ENCODE measurements around the gene RUNX1.
A peak's percentile ranks its signal among the peaks of the same experiment; 100 is the strongest.

The RUNX1 gene

DNA sequence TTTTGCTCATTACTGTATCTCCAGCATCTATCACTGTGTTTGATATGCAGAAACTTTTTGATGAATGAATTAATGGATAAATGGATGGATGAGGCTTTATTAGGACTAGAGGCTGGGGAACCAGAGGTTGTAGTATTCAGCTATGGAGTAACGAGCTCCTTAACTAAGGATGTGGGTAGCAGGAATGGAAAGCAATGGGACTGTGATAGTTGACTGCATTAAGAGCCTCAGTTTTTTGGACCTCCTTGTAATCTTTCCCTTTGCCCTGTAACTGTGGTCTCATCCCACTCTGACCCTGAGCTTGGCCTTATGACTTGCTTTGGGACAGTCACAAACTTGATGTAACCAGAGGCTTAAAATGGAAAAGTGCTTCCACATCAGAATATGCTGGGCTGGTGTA is 9.0 kb upstream of the RUNX1 start:
- no peak for DNase-seq

DNA sequence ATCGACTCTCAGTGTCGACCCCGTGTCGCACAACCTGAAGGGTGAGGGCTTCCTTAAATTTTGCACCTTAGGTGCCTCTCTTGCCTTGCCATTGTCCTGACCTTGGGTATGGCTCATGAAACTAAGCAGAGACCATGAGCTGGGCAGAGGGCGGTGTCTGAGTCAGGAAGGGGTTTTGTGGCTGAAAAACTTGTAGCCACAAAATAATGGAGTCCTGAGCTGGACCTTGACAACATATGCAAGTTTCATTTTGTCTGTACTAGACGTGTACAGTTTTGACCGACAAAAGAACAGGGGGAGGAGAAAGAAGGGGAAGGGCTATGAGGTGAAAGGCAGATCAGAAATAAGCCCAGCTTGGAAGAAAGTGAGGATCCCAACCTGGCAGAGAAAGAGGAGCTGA is 8.3 kb upstream of the RUNX1 start:
- DNase-seq = no peak

DNA sequence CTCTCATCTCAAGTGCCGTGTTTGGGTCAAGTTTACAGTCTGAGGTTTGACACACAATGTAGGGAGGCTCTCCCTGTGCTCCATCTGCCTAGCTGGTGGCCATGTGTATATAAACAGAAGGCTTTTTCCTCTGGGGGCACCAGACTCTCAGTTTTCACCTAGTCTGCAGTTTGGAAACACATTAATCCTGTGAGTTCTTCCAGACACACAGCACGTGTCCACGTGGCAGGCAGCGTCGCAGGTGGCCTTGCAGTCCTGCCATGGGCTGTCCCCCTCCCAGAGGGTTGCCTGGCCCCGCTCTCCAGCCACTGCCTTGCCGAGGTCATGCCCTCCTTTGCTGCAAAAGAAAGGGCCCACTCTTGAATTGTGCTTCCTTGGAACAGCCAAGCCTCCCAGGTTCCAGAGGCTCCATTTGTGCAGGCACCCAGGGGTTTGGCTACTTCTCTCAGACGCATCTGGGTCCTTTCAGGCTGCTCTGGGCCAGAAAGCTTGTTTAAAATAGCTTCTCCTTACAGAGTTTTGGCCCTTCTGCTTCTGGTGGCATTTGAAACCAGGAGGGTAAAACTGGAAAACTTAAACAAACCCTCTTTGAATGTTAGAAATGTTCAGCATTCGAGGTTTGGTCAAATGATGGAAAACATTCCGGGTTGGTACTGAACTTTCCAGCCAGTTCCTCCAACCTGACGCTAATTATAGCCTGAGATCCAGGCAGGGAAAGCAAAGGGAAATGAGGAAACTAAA is 4.4 kb upstream of the RUNX1 start:
- DNase-seq = no peak

DNA sequence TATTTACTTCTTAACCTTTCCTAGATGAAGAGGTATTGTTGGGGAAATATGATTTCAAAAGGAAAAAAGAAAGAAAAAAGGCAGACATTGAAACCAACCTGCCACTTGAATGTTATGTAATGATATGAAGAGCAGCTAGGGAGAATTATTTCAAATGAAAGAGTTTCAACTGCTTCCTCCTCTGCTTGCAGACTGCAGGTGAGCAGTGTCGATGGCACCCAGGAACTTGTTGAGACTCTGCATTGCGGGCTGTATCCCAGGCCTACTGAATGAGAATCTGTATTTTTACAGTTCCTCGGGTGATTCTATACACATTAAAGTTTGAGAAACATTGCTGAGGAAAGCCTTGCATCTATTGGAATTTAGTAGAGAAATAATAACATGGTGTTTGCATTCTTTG is 3.7 kb upstream of the RUNX1 start:
- no peak for DNase-seq

DNA sequence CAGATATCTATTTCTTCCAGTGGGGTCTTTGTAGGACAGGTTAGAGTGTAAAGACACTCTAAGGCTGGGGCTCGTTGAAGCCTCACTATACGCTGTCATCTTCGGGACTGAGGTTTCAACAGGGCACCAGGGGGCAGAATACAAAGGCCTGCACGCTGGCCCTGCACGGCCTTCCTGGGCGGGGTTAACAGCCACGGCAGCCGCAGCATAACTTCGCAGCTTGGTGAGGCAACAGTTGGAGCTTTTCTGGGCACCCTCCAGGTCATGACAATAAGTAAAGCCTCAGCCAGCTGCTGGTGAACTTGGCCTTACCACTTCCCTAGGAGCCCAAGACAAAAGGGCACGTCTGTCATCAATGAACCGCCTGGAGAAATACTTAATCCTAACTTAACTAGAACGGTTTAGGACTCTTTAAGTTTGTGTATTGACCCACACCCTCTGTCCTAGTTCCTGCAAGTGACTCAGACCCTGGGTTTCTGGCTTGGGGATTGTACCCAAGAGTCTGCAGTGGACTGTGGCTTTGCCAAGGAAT is 2.3 kb upstream of the RUNX1 start:
- DNase-seq = peak; percentile 97 to 98

DNA sequence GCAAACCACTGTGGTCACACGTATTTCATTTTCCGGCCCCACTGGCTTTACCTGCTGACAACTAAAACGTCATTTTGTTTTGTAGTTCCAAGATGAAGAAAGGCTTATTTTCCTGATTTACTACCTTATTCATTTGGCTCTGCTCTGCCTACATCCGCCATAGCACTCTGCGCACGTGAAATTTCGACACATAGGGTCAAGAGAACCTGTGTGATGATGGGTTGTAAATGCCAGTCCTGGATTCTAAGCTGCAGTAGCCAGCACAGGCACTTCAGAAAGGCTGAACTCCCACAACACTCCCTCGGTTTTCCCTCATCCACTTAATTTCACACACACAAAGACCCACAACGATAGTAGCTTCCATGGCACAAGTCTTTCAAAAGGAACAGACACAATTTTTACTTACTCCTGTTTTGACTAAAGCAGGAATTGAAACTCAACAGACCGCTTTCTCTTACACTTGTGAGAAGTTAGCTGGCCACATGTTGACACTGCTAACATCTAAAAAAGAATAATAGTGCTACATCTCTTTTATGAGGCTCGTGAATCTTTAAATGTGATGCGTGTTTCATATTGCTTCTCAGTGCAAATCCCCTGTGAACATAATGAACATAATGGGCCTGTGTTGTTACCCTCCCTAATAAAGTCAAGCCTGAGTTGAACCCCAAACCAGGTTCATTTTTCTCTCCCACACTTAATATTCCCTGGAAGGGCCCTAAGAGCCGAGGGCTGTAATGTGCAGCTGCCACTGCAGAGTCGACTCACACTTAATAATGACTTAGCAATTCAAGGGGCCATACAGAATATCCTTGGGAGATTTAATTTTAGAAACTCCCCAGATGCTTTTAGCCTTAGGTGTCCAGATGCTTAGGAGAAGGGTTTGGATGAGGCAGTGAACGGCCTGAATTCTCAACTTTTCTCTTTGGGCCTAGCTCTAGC is 1.5 kb upstream of the RUNX1 start:
- DNase-seq = no peak

DNA sequence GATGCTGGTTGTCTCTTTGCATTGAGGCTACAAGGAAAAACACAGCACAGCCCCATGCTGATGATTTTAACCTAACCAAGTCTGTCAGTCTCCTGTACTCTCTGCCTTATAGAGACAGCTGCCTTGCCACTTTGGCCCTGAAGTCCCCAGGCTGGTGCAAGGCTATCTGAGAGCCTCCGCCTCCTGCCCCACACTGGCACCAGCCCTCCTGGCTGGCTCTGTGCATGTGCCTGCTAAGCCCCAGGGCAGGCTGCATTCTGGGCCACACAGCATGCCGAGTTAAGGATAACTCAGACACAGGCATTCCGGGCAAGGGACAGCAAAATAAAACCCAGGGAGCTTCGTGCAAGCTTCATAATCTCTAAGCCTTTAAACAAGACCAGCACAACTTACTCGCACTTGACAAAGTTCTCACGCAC is 910 bp downstream of the RUNX1 start:
- no peak for DNase-seq

DNA sequence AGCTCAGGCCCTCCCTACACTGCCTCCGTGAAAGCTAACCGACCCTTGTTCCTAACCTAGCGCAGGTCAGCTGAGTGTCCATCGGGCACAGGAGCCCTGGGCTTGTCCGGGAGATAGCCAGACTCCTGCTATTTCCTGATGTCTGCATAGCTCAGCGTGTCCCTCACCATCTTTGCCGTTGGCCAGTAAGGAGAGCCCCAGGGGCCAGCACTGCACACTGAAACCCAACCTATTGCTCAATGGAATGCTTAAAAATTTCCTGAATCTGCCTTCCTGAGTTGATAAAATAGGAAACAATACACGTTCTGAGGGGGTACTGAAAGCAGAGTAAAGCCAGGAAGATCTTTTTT is 2.2 kb downstream of the RUNX1 start:
- peak in 1 of 2 experiments; percentile 93 for DNase-seq

DNA sequence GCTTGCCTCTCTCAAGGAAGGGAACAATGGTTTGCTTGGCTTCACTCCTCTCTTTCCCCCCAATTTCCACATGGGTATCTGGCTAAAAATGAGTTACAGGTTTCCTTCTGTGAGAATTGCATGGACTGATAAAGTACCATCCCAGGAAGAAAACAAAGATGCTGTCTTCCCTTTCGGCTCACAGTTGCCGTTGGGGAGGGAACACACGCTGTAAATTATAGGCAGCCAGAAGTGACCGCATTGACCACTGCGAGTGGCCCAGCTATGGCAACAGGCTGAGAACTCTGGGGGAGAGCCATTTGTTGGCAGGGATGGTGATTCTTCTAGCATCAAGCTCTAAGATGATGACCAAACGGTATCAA is 2.9 kb downstream of the RUNX1 start:
- peak; percentile 50 to 61 for DNase-seq

DNA sequence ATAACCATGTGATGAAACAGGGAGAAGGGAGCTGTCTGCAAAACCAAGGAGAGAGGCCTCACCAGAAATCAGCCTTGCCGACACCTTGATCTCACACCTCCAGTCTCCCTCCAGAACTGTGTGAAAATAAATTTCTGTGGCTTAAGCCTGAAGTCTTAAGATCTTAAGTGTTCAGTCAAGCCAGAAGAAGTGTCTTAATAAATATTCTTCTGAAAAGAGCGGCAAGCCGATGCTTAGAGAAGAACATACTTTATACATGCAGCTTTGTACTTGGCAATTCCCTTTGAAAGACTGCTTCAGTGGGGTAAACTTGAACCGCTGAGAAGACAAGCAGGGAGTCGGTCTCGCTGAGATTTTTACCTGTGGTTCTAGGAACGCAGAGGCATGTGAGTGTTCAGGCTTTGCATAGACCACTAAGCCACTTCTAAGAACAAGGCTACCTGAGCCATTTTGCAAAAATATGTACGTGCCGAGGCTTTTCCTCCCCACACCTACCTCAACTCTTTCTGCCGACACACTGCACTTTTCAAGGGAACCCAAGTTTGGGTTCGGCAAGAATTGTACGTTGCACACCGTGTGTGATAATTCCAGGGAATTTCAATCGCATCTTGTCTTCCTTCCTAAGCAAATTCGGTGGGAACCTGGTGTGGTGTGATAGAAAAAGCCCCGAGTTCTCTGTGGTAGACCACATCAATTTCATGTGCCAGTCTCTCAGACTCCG is 3.4 kb downstream of the RUNX1 start:
- DNase-seq = no peak

DNA sequence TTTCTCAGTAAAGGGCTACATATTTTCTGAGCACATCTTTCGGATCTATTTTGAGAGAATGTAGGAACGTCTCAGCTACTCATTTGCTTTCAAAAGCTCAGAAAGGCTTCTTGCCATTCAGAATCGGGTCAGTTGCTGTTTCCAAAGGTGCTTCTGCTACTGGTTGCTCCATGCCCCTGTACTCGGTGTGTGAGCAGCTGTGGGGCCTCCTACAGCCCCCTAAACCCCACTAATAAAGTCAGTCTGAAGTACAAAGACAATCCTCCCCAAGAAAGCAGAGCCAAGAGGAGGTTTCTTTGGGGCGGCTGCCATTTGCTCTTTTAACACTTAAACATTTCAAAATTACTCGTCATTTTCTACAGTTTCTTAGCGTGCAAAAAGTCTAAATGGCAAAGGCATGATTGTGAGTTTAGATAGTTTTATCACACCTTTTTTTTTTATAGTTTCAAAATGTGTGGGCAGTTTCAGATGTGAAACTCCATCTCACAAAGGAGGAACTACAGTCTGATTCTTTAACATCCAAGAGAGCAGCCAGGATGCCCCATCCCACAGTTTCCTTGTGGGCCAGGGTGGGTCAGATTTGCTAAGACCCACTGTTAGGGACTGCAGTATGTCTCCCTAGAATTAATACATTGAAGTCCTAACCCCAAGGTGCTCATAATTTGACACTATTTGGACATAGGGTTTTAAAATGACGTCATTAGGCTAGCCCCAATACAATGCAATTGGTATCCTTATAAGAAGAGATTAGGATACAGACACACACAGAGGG is 4.1 kb downstream of the RUNX1 start:
- DNase-seq = peak in 1 of 2 experiments; percentile 7

DNA sequence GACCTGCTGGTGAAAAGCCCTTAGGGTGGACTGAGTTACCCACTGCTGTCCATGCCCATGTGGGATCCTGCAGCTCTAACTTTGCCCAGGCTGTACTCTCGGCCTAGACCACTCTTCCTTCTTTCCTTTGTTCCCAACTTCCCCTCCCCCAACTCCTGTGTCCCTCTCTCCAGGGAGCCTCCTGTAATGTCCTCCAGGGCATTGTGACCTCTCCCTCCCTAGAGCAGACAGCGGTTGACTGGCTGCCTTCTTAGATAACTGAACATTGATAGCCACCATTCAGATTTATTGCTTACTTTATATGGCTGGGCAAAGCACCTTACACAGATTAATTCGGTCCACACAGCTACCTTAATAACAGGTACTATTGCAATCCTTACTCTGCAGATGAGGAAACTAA is 5.0 kb downstream of the RUNX1 start:
- DNase-seq = no peak

DNA sequence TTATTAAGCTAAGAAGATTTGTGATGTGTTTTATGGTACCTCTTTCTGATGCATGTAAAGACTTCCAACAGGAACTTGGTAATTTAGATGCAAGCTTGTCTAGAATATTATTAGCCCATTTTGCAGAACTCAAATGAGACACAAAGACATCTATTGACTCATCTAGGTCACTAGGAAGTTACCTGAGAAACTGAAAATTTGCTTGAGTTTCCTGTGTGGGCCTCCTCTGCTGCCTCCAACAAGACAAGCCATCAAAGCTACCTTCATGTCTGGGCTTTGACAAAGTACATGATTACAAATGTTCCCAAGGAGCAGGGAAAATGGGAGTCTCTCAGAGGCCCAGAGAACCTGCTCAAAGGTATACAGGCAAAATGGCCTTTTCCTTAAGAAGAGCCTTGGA is 5.6 kb downstream of the RUNX1 start:
- no peak for DNase-seq

DNA sequence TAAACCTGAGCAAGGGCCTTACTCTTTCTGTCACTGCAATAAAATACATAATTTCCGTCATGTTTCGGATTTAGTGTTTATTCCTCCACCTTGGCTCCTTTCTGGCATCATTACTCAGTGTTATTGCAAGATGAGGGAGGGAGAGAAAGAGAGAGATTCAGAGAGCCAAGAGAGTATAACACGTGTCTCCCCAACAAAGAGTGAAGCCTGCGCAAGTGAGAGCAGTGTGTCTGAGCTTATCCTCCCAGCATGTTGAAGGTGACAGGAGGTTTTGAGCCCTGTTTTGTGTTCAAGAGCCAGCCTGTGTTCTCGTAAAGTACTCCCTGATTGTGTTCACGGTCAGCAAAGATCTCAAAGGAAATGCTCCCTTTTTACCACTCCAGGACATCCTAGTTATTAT is 6.3 kb downstream of the RUNX1 start:
- DNase-seq = no peak

DNA sequence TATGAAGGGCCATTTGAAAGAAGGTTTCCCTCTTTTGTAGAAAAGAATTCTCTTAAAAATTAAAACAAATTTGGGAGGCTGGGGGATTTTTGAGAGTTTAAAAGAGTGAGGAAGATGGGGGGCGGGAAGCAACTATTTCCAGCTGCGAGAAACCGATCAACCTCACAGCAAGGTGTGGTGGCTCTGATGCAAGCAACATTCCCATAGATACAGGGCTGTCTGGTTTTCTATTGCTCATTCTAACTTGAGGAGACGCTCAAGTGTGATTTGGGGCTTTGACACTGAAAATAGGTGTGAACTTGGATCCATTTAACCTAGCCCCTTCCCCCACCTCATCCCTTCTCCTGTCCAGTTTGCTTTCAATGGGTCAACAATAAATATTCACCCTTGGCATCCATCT is 7.2 kb downstream of the RUNX1 start:
- DNase-seq = no peak

DNA sequence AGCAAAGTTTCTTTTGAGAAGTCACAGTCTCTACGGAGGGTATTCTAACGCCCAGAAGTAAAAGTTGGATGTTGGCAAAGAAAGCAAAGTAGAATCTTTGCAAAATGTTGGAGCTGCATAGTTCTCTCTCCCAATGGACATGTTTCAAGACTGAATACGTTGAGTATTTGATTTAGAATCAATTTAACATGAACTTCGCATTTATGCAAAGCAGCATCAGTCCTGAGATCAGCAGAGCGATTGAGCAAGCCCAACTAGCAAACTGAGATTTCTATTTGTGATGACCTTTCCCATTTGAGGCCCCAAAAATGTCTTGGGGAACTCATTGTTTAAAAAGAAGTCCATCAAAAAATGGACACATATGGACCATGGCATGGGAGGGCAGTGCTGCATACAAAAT is 8.0 kb downstream of the RUNX1 start:
- DNase-seq = no peak

DNA sequence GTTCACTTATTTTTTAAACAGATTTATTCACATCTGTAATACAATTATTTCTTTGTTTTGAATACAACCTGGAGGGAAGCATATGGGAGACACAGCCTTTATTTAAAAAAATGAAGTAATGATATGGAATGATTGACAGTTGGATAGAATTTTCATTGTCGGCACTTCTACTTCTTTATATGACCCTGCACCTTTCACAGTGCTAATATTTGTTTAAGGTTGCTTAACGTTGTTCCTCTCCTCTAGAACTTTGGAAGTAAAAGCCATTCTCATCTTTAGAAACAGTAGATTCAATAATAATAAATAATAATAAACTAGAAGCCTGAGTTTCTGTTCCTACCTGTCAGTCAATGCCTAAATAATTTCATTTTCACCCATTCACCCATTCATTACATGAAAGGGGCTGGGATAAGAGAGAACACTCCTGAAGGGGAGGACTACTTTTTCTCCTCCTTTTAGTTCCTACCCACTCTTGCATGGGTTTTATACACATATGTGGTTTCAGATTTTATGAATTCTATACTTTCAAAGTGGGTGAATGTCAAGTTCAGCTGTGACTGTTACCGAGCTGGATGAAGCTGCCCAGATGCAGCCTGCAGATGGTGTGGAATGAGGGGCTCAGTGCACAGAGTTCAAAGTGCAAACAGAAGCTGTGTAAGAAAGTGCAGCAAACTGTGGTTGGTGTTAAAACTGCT is 9.4 kb downstream of the RUNX1 start:
- no peak for DNase-seq

DNA sequence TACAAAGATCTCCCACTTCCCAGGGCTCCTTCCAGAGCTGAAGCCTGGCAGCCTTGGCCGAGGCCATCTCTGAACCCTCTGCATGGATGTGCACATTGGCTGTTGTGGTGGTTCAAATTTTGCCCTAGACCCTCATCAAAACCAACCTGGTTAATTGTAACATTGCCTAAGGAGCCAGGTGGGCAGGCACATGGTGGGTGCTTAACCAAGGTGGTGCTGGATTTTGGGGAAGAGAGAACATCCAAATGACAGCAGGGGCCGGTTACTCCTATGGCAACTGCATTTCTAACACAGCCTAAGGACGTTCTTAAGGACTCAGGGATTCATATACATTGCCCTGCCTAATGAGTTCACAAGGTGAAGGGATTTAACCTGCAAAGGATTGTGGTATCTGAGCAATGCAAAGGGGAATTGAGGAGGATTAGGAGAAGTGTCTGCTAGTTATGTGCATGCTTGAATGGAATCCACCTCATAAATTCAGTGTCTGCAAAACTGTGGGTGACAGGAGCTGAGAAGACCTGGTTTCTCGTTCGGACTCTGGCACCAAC is 10.3 kb downstream of the RUNX1 start:
- DNase-seq = no peak

DNA sequence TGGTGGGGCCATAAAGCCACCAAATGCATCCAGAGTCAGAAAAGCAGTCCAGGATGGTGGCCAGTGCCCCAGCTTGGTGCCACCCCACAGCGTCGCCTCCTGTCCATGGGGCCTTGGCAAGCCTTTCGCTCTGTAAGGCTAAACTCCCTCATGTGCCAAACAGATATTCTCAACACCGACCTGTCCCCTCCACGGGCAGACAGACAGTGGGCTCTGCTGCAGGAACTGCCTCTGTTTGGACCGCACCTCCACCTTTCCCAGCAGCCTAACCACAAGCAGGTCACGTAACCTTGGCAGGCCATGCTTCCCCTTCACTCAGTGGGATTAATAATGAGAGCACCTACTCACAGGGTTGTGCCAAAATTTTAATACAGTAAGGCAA is 11.7 kb downstream of the RUNX1 start:
- DNase-seq = no peak

DNA sequence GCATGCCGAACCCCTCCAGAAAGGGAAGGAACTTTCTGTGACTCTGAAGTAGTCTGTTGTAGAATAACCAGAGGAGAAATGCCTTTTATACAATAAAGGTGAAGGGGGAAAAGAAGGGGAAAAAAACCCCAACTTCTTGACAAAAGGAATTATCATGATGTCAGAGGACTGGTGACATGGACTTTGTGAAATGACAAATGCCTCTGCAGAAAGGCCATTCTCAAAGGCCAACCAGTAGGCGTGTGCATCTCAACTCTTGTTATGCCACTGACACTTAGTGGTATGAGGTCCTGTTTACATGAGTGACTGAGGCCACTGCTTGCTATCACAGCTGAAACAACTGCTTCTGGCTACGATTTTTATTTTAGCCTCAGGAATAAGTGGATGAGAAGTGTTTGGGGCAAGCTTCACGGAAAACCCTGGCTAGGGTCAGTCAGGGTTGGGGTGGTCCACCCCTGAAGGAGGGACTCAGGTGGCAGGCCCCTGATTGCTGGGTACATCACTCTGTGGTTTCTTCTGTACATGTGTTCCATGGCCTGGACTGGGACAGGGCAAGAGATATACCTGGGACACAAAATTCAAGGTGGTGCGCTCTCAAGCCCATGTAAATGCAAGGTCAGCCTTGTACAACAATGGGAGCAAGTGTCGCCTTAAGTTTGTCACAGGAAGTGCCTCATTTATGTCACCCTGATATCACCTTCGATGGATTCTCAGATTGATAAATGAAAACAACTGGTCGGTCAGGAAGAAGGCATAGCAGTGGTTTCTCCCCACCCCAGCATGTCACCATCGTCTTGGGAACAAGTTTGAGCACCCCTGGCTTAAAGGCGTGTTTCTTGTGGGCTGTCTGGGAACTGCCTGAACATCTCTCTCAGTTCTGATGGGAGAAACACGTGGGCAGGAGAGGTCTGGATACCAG is 12.4 kb downstream of the RUNX1 start:
- DNase-seq = no peak

DNA sequence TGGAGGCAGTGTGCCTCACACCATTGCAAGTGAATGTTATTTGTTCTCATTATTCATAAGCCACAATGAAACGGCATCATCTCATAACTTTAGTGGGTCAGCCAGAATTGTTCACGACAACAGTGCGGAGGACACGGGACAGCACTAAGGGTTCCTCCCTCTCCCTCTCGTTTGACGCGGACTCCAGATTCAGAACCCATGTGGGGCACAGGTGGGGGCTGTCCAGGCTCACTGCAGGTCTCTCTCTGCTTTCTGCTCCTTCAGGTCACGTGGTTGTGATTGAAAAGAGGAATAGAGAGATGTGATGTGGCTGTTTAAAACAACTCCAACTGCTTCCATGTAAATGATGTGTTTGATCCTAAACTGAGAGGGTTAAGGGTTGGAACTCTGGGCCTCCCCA is 13.5 kb downstream of the RUNX1 start:
- no peak for DNase-seq

Measured in AML-193 (cell line).